ENCODE results near the gene ARHGEF10L.
"Not testable (repeated sequence)": the region's sequence is repeated elsewhere in the genome, so short reads cannot be mapped to it uniquely, and the experiment has no call there.

Gene ARHGEF10L

GRCh38 chr1:17539477-17540254 is at the start of gene ARHGEF10L:
Gene ARHGEF10L, plus strand, starts transcription at chr1:17539698. Its CDS starts 40,898 bp downstream, at chr1:17580596.
- no peak for DNase-seq (ENCODE audit: low read depth)

GRCh38 chr1:17489768-17490417 is 49.6 kb upstream of the ARHGEF10L start:
- not testable (repeated sequence) for DNase-seq (ENCODE audit: low read depth)

DNA sequence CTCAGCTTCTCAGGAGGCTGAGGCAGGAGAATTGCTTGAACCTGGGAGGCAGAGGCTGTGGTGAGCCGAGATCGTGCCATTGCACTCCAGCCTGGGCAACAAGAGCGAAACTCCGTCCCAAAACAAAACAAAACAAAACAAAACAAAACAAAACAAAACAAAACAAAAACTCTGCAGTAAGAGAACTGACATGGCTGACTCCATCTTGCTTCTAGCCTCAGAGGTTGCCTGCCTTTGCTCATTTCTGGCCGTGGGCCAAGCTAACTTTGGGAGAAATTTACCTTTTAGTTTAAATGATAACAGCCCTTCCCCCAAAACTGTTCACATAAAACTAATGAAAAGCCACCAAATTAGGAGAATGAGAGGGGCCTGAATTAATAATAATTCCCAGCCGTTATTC is 48.8 kb upstream of the ARHGEF10L start:
- not testable (repeated sequence) for DNase-seq (ENCODE audit: low read depth)

DNA sequence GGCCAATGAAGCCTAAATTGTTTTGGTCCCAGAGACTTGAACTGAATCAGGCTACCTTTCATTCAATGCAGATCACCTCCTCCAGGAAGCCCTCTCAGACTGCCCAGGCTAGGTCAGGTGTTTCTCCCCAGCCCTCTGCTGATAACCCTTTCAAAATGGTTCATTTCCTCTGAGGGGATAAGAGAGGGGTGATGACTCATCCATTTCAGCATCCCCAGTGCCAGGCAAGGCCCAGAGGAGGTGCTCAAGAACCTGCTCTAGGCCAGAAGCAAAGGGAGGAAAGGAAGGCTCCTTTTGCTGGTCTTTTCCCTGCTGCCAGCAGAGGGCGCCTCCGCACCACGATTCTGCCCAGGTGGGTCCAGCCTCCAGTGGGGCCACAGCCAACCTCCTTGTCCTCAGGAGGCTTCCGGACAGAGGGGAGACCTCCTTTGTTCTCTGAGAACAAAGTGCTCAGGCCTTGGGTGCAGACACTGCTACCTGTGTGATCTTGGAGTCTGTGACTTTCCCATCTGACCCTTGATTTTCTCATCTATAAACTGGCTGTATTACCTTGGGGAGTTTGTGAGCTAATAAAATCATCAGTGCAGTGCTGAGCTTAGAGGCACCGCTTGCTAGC is 45.3 kb upstream of the ARHGEF10L start:
- DNase-seq (ENCODE audit: low read depth) = peak; percentile 57

DNA sequence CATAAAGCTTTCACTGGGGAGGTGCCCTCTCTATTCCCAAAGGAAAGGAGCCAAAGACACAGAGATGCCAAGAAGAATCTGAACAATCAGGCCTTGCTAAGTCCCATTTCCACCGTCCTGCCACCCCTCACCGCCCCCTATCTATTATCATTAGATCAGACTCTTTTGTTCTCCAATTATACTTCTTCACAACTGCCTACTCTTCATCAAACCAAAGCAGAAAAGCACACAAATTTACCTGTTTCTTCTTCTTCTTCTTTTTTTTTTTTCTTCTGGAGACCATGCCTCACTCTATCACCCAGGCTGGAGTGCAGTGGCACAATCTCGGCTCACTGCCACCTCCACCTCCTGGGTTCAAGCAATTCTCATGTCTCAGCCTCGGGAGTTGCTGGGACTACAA is 43.1 kb upstream of the ARHGEF10L start:
- no peak for DNase-seq (ENCODE audit: low read depth)

GRCh38 chr1:17498214-17498613 is 41.3 kb upstream of the ARHGEF10L start:
- DNase-seq (ENCODE audit: low read depth) = no peak

- peak; percentile 78 for DNase-seq (ENCODE audit: low read depth)
Measured at GRCh38 chr1:17502326-17502778, 37.1 kb upstream of the ARHGEF10L start.

DNA sequence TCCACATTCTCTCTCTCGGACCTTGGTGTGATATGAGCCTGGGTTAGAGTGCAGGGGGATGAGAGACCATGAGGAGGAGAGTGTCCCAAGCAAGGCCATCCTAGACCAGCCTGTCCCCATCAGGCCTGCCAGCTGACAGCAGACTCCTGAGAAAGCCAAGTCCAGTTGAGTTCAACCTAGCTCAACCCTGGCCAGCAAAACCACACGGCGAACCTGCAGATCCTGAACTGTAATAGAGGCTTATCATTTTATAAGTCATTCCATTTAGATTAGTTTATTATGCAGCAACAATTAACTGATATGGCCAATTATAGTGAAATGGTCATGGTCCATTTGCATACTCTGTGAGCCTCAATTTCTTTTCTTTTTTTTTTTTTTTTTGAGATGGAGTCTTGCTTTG is 36.4 kb upstream of the ARHGEF10L start:
- DNase-seq (ENCODE audit: low read depth) = no peak

GRCh38 chr1:17507200-17507599 is 32.3 kb upstream of the ARHGEF10L start:
- not testable (repeated sequence) for DNase-seq (ENCODE audit: low read depth)

- DNase-seq (ENCODE audit: low read depth) = no peak
Measured at GRCh38 chr1:17507915-17508314, 31.6 kb upstream of the ARHGEF10L start.

GRCh38 chr1:17509363-17509762 is 30.1 kb upstream of the ARHGEF10L start:
- no peak for DNase-seq (ENCODE audit: low read depth)

GRCh38 chr1:17510138-17510537 is 29.4 kb upstream of the ARHGEF10L start:
- no peak for DNase-seq (ENCODE audit: low read depth)

DNA sequence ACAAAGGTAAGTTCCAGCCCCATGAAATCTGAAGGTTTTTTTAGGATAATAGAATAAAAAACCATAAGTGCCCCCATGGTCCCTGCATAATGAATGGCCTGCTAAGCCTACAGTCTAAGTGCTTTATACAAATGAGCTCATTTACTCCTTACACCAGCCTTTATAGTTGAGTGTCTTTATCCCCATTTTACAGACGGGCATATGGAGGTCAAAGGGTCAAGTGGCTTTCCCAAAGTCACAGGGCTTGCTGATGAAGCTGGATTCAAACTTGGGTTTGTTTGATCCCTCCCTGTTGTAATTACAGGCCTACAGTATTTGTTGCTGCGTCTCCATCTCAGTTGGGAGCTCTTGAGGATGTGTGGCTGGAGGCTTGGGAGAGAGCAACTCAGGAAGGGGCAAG is 28.3 kb upstream of the ARHGEF10L start:
- DNase-seq (ENCODE audit: low read depth) = no peak

DNA sequence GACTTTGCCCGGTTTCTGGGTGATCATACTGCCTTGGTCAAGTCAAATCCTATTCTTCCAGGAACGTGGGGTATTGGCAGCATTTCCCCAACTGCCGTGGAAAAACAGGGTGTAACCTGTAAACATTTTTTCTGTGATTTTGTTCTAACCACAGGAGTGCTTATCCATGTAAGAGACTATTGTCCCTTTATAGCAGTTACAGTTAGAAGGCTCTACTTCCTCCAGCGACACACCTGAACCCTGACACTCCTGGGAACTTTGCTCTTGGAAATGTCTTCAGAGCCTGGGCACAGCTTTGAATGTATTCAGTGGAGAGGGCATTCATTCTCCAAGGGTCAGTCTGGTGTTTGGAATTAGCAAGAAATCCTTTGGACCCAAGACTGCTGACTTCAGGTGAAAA is 26.4 kb upstream of the ARHGEF10L start:
- no peak for DNase-seq (ENCODE audit: low read depth)

DNA sequence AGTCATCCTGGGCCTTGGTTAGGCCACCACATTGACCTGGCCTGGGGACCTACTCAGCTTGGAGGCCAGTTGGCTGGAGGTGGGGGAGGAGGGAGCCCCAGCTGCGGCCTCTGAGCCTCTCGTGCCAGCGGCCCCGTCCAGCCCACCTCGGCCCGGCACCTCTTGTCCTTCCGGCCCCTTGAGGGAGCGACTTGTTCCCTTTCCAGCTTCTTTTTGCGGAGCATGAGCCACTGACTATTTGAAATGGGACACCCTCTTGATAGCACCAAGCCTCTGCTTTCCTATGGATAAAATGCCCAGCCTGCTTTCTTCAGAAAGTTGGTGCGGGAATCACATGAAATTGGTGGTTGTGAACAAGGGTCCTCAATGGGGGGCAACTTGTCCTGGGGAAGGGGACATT is 24.7 kb upstream of the ARHGEF10L start:
- no peak for DNase-seq (ENCODE audit: low read depth)

GRCh38 chr1:17515902-17516301 is 23.6 kb upstream of the ARHGEF10L start:
- no peak for DNase-seq (ENCODE audit: low read depth)

DNA sequence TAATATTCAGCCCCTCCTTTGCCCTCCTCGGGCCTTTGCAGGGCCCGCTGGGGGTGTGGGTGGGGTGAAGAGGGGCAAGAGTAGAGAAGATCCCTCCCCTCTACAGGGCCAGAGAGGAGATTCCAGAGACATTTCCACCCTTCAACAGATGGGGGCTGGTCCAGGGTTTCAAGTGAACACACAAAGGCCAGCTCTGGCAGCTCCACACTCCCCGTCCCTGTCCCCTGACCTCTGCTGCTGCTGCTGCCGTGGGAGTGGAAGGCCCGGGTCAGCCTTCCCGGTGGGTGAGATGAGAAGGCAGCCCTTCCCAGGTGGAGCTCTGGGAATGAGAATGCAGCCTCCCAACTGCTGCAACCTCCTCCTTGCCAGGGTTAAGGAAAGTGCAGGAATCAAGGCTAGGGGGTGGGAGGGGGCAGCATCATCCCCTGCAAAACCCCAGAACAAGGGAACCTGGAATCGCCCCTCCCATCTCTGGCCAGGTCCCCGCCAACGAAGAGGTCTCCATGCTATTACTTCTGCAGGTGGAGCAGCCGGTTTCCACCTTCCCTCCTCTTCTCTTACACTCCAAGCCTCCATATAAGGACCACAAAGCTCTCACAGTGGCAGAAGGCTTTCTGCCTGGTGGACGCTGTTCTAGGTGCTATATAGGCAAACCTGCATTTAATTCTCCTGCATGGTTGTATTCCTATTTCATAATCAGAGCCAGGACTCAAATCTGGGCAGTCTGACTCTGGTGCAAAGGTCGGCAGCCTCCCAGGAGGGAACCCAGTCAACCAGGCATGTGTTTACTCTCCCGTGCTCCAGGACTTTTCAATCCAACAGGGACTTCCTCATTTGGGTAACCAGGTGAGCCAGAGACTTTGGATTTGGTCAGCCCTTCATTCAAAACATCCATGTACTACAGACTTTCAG is 22.9 kb upstream of the ARHGEF10L start:
- DNase-seq (ENCODE audit: low read depth) = no peak

- no peak for DNase-seq (ENCODE audit: low read depth)
Measured at GRCh38 chr1:17520041-17520440, 19.5 kb upstream of the ARHGEF10L start.

- DNase-seq (ENCODE audit: low read depth) = no peak
Measured at GRCh38 chr1:17520473-17521319, 18.8 kb upstream of the ARHGEF10L start.

DNA sequence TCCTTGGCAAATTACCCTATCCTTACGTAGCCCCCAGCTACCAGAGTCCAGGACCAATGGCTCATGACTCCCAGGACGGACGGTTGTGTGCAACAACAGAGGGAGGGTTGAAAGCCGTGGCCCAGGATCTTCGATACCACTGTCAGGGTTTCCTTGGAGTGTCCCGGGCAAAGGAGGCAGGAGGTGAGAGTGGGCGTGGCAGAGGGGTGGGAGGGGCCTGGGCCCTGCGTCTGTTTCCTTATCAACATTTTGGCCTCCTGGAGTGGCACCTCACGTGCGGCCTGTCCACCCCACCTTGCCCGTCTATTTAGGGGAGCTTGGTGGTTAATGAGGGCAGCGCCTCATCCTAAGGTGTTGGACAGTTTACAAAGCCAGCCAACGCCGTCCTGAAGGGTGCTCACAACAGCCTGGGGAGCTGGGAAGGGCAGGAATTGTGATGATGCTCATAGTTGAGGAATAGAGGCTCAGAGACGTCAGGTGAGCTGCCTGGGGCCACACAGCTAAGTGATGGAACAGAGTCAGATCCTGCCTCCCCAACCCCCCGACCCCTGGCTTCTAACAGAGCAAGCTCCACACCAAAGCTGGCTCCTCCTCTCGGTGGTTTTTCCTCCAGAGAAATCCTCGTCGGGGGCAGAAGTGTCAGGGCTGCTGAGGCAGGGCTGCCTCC is 17.4 kb upstream of the ARHGEF10L start:
- no peak for DNase-seq (ENCODE audit: low read depth)
